HG03520 (cell line): ENCODE measurements around the gene AKR7A3.
"Not testable (repeated sequence)": the region's sequence is repeated elsewhere in the genome, so short reads cannot be mapped to it uniquely, and the experiment has no call there.

Experiments
- ATAC-seq: cut with Tn5 transposase; IDR thresholded peaks from one replicate; pipeline ENCODE4 v1.9.1; 2021; ENCODE audit warnings: mild to moderate bottlenecking, moderate library complexity; ENCODE audit not compliant: unreplicated experiment

Gene AKR7A3

DNA sequence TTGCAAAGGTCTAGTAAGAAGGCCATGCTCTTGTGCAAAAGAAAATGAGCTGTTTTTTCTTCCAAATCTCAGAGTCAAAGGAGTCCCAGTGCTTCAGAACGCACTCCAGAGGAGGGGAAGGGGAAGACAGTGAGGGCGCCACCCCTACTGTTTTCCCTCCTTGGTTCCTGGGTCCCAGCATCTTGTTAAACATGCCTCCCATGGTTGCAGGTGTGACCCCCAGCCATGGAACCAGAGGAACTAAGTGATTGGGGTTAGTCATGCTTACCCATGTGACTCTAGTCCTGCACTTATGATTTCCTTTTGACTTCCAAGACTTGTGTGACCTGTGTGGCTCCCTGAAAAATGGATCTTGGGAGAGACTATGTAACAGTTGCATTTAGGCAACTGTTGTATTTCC, 6.1 kb upstream of the AKR7A3 start:
- no peak for ATAC-seq

DNA sequence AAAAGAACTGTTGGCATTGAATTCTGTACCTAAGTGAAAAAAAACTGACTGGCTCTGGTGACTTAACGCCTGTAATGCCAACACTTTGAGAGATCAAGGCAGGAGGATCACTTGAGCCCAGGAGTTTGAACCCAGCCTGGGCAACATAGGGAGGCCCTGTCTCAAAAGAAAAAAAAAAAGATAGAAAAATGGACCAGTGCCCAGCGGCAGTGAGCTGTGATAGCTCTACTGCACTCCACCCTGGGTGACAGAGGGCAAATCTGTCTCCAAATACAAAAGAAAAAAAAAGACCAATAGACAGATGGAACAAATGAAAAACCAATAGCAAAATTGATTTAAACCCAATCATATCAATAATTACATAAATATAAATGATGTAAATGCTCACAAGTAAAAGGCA, 674 bp upstream of the AKR7A3 start:
- no peak for ATAC-seq

DNA sequence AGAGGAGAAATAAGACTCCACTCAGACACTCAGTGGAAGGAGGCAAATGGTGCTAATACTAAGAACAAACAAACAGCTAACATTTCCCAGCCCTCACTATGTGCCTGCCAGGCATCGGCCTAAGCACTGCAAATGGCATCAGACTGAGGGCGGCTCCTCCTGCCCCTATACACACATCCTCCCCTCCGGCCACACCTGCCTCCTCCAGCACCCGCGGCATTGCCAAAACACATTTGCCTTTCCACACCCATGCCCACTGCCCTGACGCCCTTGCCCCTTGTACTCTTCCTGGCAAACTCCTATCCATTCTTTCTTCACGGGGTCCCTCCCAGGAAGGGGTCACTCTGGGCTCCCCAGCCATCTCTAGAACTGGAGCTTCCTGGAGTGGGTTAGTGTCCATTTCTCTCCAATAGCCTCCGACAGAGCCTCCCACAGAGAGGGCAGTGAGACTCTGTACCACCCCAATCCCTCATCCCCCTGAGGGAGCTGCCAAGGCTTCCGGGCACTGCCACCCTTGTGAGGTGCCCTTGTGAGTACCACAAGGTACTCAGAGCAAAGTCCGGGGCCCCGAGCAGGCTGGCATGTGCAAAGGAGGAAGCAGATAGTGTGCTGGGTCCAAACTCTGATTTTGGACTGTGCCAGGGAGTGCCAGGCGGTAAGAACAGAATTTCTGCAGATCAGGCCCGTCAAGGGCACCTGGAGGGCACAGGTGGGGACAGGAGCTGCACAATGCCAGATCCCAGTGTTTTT, 959 bp downstream of the AKR7A3 start:
- ATAC-seq, result no peak

DNA sequence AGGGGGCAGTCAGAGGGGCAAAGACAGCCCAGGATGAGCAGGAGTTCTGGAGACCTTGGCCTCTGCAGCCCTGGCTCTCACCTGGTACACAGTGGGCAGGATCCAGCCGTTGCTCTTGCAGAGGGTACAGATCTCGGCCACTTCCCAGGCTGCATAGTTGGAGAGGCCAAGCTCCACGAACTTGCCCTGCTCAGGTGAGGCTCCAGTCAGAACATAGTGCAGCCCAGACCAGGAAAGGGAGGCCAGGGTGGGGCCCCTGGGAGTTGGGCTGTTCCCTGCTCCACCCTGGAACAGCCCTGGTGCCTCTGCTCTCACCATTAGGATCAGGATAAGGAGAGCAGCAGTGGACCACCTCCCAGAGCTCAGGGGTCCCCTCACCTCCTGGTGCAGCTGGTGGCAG, 2.8 kb downstream of the AKR7A3 start:
- not testable (repeated sequence) for ATAC-seq

DNA sequence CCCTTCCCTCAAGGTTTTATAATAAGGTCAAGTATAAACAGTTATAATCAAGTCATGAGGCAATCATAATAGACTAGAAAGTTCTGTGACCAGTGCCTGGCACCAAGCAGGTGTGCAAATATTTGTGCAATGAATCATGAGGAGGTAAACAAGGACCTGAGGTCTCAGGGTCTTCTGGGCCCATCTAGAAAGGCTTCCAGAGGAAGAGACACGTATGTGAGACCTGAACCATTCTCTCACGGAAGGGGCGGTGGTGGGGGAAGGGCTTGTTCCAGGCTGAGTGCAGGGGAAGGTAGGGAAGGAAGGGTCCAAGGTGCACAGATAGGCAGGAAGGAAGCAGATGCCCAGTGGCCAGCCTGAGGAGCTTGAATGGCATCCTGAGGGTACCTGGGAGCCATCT, 3.2 kb downstream of the AKR7A3 start:
- not testable (repeated sequence) for ATAC-seq

DNA sequence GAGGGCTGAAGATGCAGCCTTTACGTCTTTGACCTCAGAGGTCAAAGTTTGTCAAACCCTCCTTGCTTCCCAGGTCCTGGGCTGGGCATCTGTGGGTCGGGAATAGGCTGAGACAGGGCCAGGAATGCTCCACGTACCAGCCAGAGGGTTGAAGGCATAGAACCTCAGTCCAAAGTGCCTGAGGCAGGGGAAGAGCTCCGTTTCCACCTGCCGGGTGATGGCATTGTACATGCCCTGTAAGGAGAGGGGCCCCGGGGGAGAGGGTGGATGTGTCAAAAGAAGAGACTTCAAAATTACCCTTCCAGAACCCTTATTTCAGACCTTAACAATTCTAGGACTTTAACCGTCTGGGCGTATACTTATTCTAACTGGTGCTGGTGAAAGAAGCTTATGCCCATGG, 3.7 kb downstream of the AKR7A3 start:
- no peak for ATAC-seq

DNA sequence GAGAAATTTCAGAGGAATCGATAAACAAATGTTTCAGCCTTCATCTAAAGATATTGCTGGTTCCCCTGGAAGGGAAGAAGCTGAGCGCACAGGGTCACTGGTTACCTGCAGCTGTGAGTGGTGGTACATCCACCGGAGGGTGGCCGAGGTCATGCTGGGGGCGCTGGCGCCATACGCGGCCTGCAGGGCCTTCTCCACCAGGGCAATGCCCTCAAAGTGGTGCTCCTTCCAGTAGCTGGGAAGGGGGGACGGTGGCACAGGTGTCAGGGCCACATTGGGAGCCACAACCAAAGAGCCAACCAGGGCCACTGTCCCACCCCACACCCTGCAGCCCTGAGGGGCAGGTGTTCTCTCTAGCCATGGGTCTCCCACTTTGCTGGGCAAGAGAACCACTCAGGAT, 4.7 kb downstream of the AKR7A3 start:
- ATAC-seq, result no peak

DNA sequence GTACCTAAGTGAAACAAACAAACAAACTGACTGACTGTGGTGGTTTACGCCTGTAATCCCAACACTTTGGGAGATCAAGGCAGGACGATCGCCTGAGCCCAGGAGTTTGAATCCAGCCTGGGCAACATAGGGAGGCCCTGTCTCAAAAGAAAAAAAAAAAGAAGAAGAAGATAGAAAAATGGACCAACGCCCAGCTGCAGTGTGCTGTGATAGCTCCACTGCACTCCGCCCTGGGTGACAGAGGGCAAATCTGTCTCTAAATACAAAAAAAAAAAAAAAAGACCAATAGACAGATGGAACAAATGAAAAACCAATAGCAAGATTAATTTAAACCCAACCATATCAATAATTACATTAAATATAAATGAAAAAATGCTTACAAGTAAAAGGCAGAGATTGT, 13.9 kb downstream of the AKR7A3 start:
- no peak for ATAC-seq

DNA sequence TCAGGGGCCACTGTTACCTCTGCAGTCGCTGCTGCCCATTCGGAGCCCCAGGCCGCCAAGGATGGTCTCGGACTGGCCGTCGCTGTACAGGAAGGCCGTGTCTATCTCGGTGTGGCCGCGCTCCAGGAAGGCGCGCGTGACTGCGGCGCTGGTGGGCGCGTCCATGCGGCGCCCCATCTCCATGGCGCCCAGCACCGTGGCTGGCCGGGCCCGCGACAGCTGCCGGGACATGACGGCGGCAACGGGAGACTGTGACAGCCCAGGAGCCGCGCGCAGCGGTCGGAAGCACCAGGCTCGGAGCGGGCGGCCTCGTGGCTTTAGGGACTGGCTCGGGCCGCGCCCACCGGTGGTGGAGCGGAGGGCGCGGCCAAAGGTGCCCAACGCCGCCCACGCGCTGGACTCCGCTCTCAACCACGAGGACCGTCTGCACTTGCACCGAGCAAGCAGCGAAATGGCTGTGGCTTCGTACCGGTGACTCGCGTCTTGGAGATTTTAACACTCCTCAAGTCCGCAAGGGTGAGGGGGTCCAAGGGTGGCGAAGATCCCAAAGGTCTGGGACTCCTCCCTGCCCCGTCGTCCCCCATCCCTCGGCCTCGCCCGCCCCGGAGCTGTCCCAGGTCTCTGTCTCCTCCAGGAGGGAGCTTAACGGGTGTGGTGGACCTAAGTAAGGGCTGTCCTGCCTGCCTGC, 14.6 kb downstream of the AKR7A3 start:
- ATAC-seq, result not testable (repeated sequence)

DNA sequence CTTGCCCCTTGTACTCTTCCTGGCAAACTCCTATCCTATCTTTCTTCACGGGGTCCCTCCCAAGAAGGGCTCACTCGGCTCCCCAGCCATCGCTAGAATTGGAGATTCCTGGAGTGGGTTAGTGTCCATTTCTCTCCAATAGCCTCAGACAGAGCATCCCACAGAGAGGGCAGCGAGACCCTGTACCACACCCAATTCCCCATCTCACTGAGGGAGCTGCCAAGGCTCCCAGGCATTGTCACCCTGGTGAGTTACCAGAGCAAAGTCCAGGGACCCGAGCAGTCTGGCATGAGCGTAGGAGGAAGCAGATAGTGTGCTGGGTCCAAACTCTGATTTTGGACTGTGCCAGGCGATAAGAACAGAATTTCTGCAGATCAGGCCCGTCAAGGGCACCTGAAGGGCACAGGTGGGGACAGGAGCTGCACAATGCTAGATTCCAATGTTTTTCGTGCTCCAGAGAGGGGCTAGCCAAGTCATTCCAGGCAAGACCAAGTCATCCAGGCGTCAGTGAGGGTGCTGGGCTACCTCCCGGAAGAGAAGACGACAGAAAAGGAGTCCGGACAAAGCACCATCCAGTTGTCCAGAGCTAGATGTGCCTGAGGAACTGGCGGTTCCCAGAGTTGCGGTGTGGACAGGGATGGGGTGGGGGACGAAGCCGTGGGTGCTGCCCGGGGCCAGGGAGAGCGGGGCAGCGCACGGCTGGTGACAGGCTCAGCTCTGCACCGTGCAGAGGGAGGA, 15.3 kb downstream of the AKR7A3 start:
- ATAC-seq, result no peak

DNA sequence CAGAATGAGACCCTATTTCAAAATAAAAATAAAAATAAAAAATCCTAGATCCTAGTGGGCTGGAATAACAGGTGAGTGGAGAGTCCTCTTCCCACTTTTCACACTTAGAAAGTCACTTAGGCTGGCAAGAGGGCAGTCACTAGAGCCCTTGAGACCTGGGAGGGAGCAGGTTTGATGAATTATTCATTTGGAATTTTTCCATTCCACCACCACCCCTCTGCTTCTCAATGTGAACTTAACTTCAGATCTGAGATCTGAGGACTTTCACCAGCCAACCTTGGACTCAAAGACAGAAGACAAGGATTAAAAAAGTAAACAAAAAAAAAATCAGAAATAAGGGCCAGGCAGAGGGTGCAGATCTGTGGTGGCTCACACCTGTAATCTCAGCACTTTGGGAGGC, 16.5 kb downstream of the AKR7A3 start:
- ATAC-seq, result no peak

GRCh38 chr1:19270343-19270730, 18.2 kb downstream of the AKR7A3 start:
- ATAC-seq, result not testable (repeated sequence)

GRCh38 chr1:19269427-19270342, 18.9 kb downstream of the AKR7A3 start:
- ATAC-seq, result not testable (repeated sequence)

GRCh38 chr1:19268445-19268844, 20.1 kb downstream of the AKR7A3 start:
- no peak for ATAC-seq

GRCh38 chr1:19262744-19263143, 25.8 kb downstream of the AKR7A3 start:
- ATAC-seq, result no peak

- no peak for ATAC-seq
Observed at GRCh38 chr1:19262047-19262446, 26.5 kb downstream of the AKR7A3 start.

- no peak for ATAC-seq
Observed at GRCh38 chr1:19260211-19261138, 28.1 kb downstream of the AKR7A3 start.

- ATAC-seq, result no peak
Observed at GRCh38 chr1:19258353-19258752, 30.2 kb downstream of the AKR7A3 start.

DNA sequence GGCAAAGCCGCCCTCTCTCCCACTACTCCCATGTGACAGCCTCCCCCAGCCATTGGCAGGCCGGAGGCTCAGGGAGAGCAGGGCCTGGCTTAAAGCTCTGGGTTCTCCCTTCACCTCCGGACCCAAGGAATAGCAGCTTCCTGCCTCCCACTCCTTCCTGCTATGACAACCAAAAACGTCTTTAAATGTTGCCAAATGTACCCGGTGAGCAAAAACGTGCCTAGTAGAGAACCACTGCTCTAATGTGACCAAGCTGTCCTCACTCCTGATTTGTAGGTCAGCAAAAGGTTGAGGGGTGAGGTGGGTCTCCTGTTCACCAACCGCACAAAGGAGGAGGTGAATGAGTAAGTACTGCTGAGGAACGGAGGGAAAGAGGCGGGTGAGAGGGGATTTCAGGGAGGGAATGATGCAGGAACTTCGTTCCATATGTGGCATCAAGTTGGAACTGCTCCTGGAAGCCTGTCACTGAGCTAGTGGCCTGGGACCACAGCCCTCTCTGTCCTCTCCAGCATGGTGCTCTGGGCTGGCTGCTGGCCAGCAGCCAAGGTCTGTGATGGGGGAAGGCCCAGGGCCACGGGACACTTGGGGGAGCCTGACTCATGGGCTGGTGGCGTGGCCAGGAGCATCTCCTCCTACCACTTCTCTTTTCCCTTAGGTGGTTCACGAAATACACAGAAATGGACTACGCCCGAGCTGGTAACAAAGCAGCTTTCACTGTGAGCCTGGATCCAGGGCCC, 31.2 kb downstream of the AKR7A3 start:
- ATAC-seq, result no peak
